AG20443 (cell line): ENCODE measurements around the gene SCN5A.
"Not testable (repeated sequence)": the region's sequence is repeated elsewhere in the genome, so short reads cannot be mapped to it uniquely, and the experiment has no call there.

Source experiments
- DNase-seq: peaks from one replicate; pipeline ENCODE4 v3.0.0; 2012; ENCODE audit warnings: low spot score, mixed read lengths

Gene SCN5A

GRCh38 chr3:38578081-38578475 lies 71.4 kb downstream of the SCN5A start:
- DNase-seq, result no peak

- no peak for DNase-seq
These were observed 72.0 kb downstream of the SCN5A start for GRCh38 chr3:38577371-38578080.

- DNase-seq, result no peak
These were observed 72.7 kb downstream of the SCN5A start for GRCh38 chr3:38576526-38577370.

- no peak for DNase-seq
These were observed 73.4 kb downstream of the SCN5A start for GRCh38 chr3:38576131-38576525.

- no peak for DNase-seq
These were observed 74.1 kb downstream of the SCN5A start for GRCh38 chr3:38575279-38575843.

DNA sequence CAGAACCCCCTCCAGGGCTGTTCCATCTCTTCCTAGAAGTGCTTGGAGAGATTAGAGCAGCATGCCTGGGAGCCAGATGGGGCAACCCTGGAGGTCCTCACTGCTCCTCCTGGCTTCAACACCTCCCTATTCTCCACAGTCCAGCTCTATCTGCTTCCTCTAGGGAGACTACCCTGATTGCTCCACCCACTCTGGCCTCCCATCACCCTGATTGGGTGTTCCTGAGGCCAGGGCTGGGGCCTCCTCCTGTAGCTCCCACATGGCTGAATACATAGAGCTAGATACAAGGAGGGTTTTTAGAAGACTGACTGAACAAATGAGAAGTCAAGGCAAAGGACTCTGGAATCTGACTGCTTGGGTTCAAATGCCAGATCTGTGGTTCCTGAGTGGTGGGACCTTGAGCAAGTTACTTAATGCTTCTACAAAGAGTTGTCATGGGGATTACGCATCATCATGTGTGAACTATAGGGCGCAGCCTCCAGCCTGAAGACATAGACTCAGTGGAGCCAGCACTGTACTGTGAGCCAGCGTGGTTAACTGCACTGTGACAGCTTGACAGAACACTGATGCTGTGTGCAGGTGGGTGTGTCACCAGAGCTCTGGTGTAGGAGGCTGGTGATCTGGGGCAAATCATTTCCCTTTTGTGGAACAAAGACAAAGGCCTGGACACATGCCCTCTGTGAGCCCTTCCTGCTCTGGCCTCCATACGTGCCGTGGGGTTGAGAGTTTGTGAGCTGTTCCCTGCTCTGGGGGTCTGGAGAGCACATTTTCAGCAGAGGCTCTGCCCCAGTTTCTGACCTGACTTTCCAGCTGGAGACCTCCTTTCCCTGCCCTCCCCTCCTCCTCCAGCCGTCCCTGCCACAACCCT lies 74.8 kb downstream of the SCN5A start:
- DNase-seq, result no peak

DNA sequence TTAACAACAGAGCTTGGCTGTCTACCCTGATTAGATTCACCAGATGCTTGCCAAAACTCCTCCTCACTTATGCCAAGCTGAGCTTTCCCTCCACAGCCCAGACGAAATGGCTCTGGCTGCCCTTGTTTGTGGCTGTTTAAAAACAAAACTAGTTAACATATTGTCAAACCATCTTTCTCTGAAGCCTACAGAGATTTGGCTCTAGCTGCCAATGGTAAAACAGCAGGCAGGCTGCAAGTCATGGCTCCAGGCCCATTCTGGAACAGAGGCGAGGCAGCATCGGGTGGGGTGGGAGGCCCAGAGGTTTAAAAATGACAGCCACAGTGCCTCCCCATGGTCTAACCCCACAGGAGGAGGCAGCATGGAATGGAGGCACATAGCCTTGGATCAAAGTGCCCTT lies 75.9 kb downstream of the SCN5A start:
- no peak for DNase-seq

GRCh38 chr3:38573111-38573510 lies 76.4 kb downstream of the SCN5A start:
- no peak for DNase-seq

DNA sequence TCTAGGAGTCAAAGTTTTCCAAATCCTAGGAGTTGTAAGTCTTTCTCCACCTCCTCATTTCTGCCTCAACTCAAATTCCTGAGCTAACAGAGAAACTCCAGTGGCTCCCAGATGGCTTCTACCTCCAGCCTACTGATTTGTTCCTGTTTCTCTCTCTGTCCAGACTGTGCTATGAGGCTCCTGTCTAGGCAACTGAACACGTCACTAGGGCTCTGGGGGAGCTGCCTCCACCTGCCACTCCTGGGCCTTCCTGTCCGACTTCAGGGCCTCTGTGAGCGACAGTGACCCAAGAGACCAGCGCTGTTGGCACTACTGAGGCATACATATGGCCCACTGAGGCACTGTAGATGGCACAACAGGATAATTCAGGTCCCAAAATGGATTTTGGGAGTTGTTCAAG lies 82.0 kb downstream of the SCN5A start:
- DNase-seq, result no peak

- not testable (repeated sequence) for DNase-seq
These were observed 82.7 kb downstream of the SCN5A start for GRCh38 chr3:38566794-38567193.

- no peak for DNase-seq
These were observed 83.3 kb downstream of the SCN5A start for GRCh38 chr3:38566215-38566528.

DNA sequence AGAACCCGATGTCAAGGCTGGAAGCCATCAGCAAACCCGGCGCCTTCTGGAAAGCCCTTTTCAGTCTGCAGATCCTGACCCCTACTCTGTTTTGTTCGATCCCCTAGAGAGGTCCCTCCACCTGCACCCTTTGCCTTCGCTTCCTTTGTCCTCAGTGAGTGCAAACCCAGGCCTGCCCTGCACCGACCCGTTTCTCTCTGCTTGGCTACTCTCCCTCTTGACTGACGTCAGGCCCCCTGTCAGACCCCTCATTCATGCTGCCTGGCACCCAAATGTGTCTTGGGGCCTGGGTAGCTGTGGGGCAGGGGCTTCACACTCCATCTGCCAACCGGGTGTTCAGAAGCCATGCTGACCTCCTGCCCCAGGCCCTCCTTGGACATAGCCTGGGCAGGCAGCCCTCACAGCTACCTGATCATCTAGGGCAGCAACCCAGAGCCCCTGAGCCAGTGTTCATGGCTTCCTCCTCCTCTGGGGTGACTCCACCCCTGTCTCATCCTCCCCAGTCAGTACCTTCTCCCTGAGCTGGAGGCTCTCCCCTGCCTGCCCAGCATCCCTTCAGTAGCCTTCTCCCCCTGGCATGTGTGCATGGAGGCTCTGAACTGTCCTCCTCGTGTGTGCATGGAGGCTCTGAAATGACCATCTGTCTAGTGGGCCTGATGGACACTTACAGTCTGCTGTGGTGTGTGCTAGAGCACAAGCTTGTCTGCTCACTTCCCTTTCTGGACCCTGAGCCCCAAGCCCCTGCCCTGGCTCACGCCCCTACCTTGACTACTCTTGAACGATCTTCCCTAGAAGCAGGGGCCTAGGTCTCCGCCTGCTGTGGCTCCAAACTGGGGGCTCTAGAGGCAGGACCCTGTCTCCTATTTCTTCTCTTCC lies 83.9 kb downstream of the SCN5A start:
- no peak for DNase-seq

- no peak for DNase-seq
These were observed 84.7 kb downstream of the SCN5A start for GRCh38 chr3:38564631-38565338.

DNA sequence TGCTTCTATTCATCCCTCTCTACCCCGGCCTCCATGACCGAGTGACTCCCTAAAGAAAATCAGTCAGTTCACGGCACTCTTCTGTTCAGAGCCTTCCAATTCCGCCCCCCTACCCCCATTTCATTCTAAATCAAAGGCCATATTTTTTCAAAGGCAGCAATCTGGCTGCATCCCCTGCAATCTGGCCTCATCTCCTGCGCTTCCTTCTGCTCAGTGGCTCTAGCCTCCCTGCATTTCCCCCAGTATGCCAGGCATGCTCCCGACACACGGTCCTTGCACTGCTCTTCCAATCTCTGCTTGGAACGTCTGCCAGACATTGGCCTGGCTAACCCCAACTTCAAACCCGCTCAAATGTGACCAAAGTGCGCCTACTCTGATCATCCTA lies 85.6 kb downstream of the SCN5A start:
- no peak for DNase-seq

- no peak for DNase-seq
These were observed 86.2 kb downstream of the SCN5A start for GRCh38 chr3:38563070-38563885.

DNA sequence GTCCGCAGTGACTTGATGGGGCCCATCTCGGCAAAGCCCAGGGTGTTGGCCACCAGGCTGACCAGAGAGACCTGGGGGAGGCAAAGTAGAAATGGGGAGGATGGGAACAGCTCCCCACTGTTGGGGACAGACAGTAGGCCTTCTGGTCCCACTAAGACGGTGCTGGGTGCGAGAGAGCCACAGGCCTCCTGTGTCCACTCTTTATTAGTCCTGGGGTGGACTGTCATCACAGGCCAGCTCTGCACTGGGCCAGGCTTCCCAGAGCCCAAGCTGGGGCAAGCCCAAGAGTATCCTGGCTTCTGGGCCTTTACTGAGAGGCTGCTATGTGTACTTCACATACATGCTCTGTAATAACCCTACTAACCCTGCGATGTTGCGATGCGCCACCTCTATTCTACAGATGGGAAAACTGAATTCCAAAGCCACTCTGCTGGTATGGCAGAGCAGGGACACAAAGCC lies 87.0 kb downstream of the SCN5A start:
- DNase-seq, result no peak

DNA sequence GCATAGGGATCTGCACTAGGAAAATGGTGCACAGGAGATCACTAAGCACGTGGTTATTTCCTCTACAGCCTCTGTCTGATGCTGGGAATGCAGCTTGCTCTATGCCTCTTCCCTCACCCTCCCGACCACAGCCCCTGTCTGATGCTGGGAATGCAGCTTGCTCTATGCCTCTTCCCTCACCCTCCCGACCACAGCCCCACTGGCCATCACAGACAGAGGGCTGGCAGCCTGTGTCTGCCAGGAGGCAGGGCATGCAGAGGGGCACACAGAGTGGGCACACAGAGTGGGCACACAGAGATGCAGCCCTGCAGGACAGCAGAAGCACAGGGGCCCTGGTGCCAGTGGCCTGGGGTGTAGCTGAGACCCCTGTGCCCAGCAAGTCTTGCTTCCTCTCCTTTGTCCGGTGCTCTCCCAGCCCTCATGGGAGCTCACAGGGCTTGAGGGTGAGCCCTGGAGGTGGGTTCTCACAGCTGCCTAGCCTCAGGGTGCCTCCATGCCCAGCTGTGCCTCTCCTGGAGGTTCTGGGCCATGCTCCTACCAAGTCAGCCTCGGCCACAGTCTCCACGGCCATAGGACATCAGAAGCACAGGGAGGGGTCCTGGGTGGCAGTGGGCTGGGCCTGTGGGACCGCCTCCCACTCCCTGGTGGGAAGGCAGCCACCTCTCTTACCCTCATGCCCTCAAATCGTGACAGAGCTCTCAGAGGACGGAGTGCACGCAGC lies 87.6 kb downstream of the SCN5A start:
- DNase-seq, result no peak

- no peak for DNase-seq
These were observed 88.3 kb downstream of the SCN5A start for GRCh38 chr3:38560996-38561717.
